GM18502 (cell line): Measurements from ENCODE around the gene NES.

Experiments
- ATAC-seq: cut with Tn5 transposase; IDR thresholded peaks from one replicate; pipeline ENCODE4 v1.9.1; 2021; ENCODE audit warnings: mild to moderate bottlenecking; ENCODE audit not compliant: unreplicated experiment, poor library complexity

Gene NES

GRCh38 chr1:156676820-156677615 is at the start of gene NES:
NES (minus strand) TSS chr1:156677407; CDS start chr1:156677264, 143 bp downstream.
- no peak for ATAC-seq

- no peak for ATAC-seq
Measured at GRCh38 chr1:156726549-156727226, 49.5 kb upstream of the NES start.

- no peak for ATAC-seq
Measured at GRCh38 chr1:156725683-156726280, 48.6 kb upstream of the NES start.

- no peak for ATAC-seq
Measured at GRCh38 chr1:156721535-156721934, 44.3 kb upstream of the NES start.

- ATAC-seq: no peak
Measured at GRCh38 chr1:156721131-156721530, 43.9 kb upstream of the NES start.

- ATAC-seq: no peak
Measured at GRCh38 chr1:156717351-156717750, 40.1 kb upstream of the NES start.

- ATAC-seq: no peak
Measured at GRCh38 chr1:156714830-156715229, 37.6 kb upstream of the NES start.

- ATAC-seq: no peak
Measured at GRCh38 chr1:156712626-156713025, 35.4 kb upstream of the NES start.

GRCh38 chr1:156711011-156711817 is 34.0 kb upstream of the NES start:
- ATAC-seq: no peak

GRCh38 chr1:156709757-156710489 is 32.7 kb upstream of the NES start:
- ATAC-seq: no peak

- no peak for ATAC-seq
Measured at GRCh38 chr1:156709031-156709430, 31.8 kb upstream of the NES start.

- ATAC-seq: no peak
Measured at GRCh38 chr1:156708218-156708661, 31.0 kb upstream of the NES start.

- ATAC-seq: no peak
Measured at GRCh38 chr1:156707417-156708217, 30.4 kb upstream of the NES start.

GRCh38 chr1:156706657-156707416 is 29.6 kb upstream of the NES start:
- no peak for ATAC-seq

- no peak for ATAC-seq
Measured at GRCh38 chr1:156705918-156706656, 28.9 kb upstream of the NES start.

GRCh38 chr1:156705321-156705917 is 28.2 kb upstream of the NES start, which contains the start of gene CRABP2:
CRABP2 (minus strand) TSS chr1:156705583; CDS start chr1:156705446, 137 bp downstream.
- no peak for ATAC-seq

- ATAC-seq: no peak
Measured at GRCh38 chr1:156704930-156705320, 27.7 kb upstream of the NES start.
